Renal pelvis (tissue), 12 donors: Measurements from ENCODE around the gene SMNDC1. TPM values are rescaled to one million over a fixed set of nuclear protein-coding genes. Genes with fewer than 3 reads are reported as not detected.

Source experiments
- DNase-seq: peaks from one replicate; pipeline ENCODE4 v3.0.0-alpha.2; 2013
- long read RNA-seq, 16 experiments: transcript quantifications; one replicate each; lab custom pipeline, GENCODE V29; 2026
- polyA plus RNA-seq, 3 donors: library from polyadenylated mRNA; unstranded; fragments of 120-200 nt; gene quantifications; one replicate each; pipeline ENCODE4 v1.2.1, GENCODE V29; 2013; ENCODE audit not compliant: insufficient read length in 3 of 3

Gene SMNDC1
- 10 to 100 TPM; 45.7 to 52.1 (median 46.8) TPM for polyA plus RNA-seq
- long read RNA-seq, donor 1, full-length matches to known transcripts, result 14 of 14 reads
- long read RNA-seq, donor 1, partial matches to known transcripts, result 0 of 14 reads
- long read RNA-seq, donor 1, other reads (novel, unspliced or antisense), result 0 of 14 reads
- long read RNA-seq, donor 2, full-length matches to known transcripts, result 13 of 13 reads
- long read RNA-seq, donor 2, partial matches to known transcripts, result 0 of 13 reads
- long read RNA-seq, donor 2, other reads (novel, unspliced or antisense), result 0 of 13 reads
- long read RNA-seq, donor 3, full-length matches to known transcripts, result 17 of 17 reads
- long read RNA-seq, donor 3, partial matches to known transcripts, result 0 of 17 reads
- long read RNA-seq, donor 3, other reads (novel, unspliced or antisense), result 0 of 17 reads
- long read RNA-seq, donor 4, full-length matches to known transcripts, result 6 of 6 reads
- long read RNA-seq, donor 4, partial matches to known transcripts, result 0 of 6 reads
- long read RNA-seq, donor 4, other reads (novel, unspliced or antisense), result 0 of 6 reads
- long read RNA-seq, donor 5, full-length matches to known transcripts, result 6 of 6 reads
- long read RNA-seq, donor 5, partial matches to known transcripts, result 0 of 6 reads
- long read RNA-seq, donor 5, other reads (novel, unspliced or antisense), result 0 of 6 reads
- long read RNA-seq, donor 6, full-length matches to known transcripts, result 6 of 6 reads
- long read RNA-seq, donor 6, partial matches to known transcripts, result 0 of 6 reads
- long read RNA-seq, donor 6, other reads (novel, unspliced or antisense), result 0 of 6 reads
- long read RNA-seq, donor 7, full-length matches to known transcripts, result 11 of 16 reads
- long read RNA-seq, donor 7, partial matches to known transcripts, result 5 of 16 reads
- long read RNA-seq, donor 7, other reads (novel, unspliced or antisense), result 0 of 16 reads
- long read RNA-seq, donor 8, full-length matches to known transcripts, result 10 of 10 reads
- long read RNA-seq, donor 8, partial matches to known transcripts, result 0 of 10 reads
- long read RNA-seq, donor 8, other reads (novel, unspliced or antisense), result 0 of 10 reads
- long read RNA-seq, donor 9, full-length matches to known transcripts, result 13 of 13 reads
- long read RNA-seq, donor 9, partial matches to known transcripts, result 0 of 13 reads
- long read RNA-seq, donor 9, other reads (novel, unspliced or antisense), result 0 of 13 reads
- long read RNA-seq, donor 10, full-length matches to known transcripts, result 10 of 10 reads
- long read RNA-seq, donor 10, partial matches to known transcripts, result 0 of 10 reads
- long read RNA-seq, donor 10, other reads (novel, unspliced or antisense), result 0 of 10 reads
- long read RNA-seq, donor 11, full-length matches to known transcripts, result 7 of 7 reads
- long read RNA-seq, donor 11, partial matches to known transcripts, result 0 of 7 reads
- long read RNA-seq, donor 11, other reads (novel, unspliced or antisense), result 0 of 7 reads
- long read RNA-seq, donor 12, full-length matches to known transcripts, result 11 of 17 reads
- long read RNA-seq, donor 12, partial matches to known transcripts, result 6 of 17 reads
- long read RNA-seq, donor 12, other reads (novel, unspliced or antisense), result 0 of 17 reads
- long read RNA-seq, donor 13, full-length matches to known transcripts, result 8 of 8 reads
- long read RNA-seq, donor 13, partial matches to known transcripts, result 0 of 8 reads
- long read RNA-seq, donor 13, other reads (novel, unspliced or antisense), result 0 of 8 reads
- long read RNA-seq, donor 14, result 0 reads
- long read RNA-seq, donor 15, full-length matches to known transcripts, result 8 of 8 reads
- long read RNA-seq, donor 15, partial matches to known transcripts, result 0 of 8 reads
- long read RNA-seq, donor 15, other reads (novel, unspliced or antisense), result 0 of 8 reads
- long read RNA-seq, donor 16, full-length matches to known transcripts, result 16 of 33 reads
- long read RNA-seq, donor 16, partial matches to known transcripts, result 17 of 33 reads
- long read RNA-seq, donor 16, other reads (novel, unspliced or antisense), result 0 of 33 reads

GRCh38 chr10:110304780-110305421 lies at the start of gene SMNDC1:
Gene SMNDC1 (minus strand): TSS chr10:110304920. CDS start chr10:110303587, 1,333 bp downstream.
- peak; percentile 99 for DNase-seq

DNA sequence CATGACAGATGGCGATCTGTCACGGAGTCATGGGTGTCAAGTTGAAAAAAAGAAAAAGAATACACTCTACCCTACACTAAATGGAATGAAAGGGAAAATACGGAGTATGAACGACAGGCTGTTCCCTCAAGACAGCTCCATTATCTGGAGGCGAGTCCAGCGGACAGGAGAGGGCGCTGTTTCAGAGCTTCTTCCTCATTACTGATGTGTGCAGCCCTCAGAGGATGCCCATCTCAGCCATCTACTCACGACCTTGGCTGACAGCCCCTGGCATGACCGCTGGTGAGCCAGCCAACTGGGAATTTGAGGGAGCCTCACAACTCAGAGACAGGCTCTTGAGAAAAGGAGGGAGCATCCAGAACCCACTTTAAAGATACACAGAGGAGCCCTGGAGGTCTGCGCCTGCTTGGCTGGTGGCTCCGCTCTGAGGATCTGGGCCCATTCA lies 49.6 kb upstream of the SMNDC1 start:
- DNase-seq, result peak; percentile 75

DNA sequence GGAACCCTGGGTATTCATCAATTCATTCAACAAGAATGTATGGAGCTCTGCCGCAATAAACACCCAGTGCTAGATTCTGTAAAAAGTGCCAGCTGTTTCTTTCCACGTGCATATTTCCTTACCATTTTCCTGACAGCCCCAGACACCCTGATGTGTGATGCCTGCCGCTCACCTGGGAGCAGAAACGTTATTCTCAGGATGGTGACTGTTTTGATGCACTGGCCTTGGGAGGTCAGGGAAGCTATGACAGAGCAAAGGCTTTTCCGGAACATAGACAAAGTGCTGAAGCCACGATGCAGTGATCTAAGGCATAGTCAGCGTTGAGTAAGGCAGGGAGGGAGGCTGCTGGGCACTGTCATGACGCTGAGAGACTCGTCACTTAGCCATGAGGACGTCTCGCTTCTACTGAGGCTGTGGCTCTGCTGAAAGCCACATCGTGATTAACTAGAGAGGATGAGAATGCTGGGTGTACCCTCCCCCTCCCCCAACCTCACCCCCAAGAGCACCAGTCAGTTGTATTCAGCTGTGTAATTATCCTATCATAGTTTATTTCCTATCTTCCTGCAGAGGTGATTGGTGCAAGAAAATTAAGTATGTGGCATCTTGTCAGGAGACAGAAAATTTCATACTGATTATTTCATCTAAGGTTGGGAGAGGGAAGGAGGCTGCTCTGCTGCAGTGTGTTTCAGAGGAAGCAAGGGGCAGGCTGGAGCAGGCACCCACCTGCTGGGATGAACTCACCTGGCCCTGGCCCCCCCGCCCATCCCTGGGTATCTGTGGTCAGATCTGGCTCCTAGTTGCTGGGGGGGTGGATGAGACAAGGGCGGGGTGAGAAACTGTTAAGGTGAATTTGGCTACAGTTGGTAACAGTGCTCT lies 48.8 kb upstream of the SMNDC1 start:
- DNase-seq, result no peak

GRCh38 chr10:110352930-110353243 lies 48.2 kb upstream of the SMNDC1 start:
- no peak for DNase-seq

GRCh38 chr10:110350812-110351211 lies 46.1 kb upstream of the SMNDC1 start:
- no peak for DNase-seq

GRCh38 chr10:110349831-110350230 lies 45.1 kb upstream of the SMNDC1 start:
- DNase-seq, result no peak

DNA sequence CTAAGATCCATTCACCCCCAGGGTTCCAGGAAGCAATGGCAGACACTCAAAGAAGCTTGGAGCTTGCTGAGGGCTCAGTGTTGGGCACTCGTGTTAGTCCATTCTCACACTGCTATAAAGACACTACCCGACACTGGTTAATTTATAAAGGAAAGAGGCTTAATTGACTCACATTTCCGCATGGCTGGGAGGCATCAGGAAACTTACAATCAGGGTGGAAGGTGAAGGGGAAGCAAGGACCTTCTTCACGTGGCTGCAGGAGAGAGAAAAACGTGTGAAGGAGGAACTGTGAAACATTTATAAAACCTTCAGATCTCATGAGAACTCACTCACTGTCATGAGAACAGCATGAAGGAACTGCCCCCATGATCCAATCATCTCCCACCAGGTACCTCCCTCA lies 44.7 kb upstream of the SMNDC1 start:
- no peak for DNase-seq

GRCh38 chr10:110348336-110348735 lies 43.6 kb upstream of the SMNDC1 start:
- DNase-seq, result no peak

DNA sequence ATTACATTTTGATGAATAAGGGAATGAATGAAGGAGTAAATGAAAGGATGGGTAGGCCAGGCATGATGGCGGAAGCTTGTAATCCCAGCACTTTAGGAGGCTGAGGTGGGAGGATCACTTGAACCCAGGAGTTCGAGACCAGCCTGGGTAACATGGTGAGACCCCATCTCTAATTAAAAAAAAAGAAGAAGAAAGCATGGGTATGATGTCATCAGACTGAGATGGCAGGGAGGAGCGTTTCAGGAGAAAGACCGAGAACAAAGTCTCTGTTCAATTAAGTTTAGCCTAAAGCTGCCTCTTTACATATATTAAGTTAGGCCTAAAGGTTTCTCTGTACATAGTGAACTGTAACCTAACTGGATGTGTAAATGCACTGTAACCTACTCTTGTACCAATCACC lies 42.2 kb upstream of the SMNDC1 start:
- no peak for DNase-seq

DNA sequence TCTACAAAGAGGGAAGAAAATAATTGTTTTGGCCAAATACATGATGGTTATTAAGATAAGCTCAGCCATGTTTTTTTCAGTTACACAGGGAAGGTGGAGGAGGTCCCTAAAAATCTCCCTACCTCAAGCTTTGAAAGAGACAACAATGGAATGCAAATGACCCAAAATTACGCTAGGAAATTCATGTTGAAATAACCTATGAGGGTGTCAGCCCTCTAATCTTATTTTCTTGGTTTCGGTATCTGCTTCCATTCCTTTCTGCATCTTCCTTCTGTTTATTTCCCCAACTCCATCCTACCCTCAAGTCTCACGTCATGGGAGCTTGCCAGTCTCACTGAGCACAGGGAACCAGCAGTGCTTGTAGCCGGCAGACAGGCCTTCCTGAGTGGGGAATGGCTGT lies 40.6 kb upstream of the SMNDC1 start:
- no peak for DNase-seq

GRCh38 chr10:110344622-110345021 lies 39.9 kb upstream of the SMNDC1 start:
- no peak for DNase-seq

GRCh38 chr10:110343947-110344346 lies 39.2 kb upstream of the SMNDC1 start:
- no peak for DNase-seq

GRCh38 chr10:110340816-110341215 lies 36.1 kb upstream of the SMNDC1 start:
- no peak for DNase-seq

DNA sequence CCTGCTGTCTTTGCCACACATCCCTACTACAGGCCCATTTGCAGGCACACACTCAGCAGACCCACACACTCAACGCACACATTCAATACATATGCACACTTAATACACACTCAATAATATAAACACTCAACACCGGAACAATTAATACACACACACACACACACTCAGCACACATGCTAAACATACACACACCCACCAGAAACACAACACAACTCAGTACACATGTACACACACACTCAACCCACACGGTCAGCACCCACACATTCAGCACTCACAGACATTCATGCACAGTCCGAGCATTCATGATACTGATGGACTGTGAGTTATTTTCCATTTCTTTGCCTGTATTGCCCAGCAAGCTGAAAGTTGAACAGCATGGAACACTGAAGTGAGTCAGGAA lies 35.4 kb upstream of the SMNDC1 start:
- DNase-seq, result no peak

GRCh38 chr10:110337906-110338305 lies 33.2 kb upstream of the SMNDC1 start:
- no peak for DNase-seq

DNA sequence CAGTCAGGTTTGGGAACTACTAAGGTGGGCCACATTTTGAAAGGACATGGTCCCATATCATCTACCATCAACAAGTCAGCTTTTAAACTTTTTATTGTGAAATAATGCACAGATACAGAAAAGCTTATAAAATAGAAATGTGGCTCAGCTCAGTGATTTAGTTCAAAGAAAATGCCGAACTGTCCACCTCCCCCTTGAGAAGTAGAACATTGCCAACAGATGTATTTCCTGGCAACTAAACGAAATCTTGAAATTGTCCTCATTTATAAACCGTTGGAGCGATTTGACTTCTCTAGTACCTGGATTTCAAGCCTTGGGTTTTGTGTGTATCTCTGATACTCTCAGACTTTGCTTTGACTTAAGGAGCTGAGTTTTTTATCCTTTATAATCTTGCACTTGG lies 32.7 kb upstream of the SMNDC1 start:
- no peak for DNase-seq

- DNase-seq, result peak; percentile 33
Observed at GRCh38 chr10:110336111-110336721, 31.5 kb upstream of the SMNDC1 start.

DNA sequence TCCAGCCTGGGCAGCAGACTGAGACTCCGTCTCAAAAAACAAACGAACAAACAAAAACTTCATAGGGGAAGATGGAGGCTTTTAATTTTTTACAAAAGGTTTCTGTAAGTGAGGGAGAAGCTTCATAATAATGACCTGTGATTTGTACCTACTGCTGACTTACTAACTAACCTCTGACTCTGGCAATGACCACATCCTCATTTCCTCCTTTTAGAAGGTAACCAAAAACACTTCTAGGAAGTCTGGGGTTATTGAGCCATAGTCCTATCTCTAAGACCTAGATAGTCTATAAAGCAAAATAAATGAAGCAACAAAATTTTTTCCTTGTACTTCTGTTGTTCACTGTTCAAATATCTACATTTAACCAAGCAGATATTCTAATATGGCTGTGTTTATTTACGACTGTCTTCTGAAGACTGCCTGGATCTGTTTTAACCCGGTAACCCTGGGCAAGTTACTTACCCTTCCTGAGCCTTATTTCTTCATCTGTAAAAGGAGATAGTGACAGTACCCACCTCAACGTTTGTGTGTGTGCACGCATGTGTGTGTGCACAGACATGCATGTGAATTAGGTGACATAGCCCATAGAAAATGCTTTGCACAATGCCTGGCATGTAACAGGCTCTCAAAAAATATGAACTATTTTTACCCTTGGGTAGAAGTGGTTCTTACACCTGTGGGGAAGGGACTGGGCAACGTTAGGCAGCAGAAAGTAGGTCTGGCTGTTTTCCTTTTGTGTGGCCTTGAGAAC lies 30.8 kb upstream of the SMNDC1 start:
- DNase-seq, result no peak
